Neural cell (in vitro differentiated cells): ENCODE measurements around the gene CREB3L4. TPM values are rescaled to one million over a fixed set of nuclear protein-coding genes. Genes with fewer than 3 reads are reported as not detected.
"Not testable (repeated sequence)": the region's sequence is repeated elsewhere in the genome, so short reads cannot be mapped to it uniquely, and the experiment has no call there.

ENCODE experiments used
- H2AFZ ChIP-seq: fragments of 200-600, 300-800 bp; sonication (generic), shearing (Covaris generic); 2 replicates; pipeline ENCODE4 v1.6.0; 2014; ENCODE audit warnings: low read depth, mild to moderate bottlenecking, antibody characterized with exemption, low read length, moderate library complexity
- H3F3A ChIP-seq: fragments of 200-600 bp; shearing (Covaris generic); 2 replicates; pipeline ENCODE4 v1.6.1; 2016; ENCODE audit warnings: mild to moderate bottlenecking, moderate library complexity, mixed read lengths, antibody characterized with exemption, low read length; ENCODE audit not compliant: insufficient read depth, poor library complexity, severe bottlenecking
- H3K27ac ChIP-seq: fragments of 200-600, 300-800 bp; sonication (generic), shearing (Covaris generic); 2 replicates; pipeline ENCODE4 v1.5.1; 2014; ENCODE audit warnings: mild to moderate bottlenecking, low read length, moderate library complexity
- H3K27me3 ChIP-seq: fragments of 300-800, 200-600 bp; sonication (generic), shearing (Covaris generic); 2 replicates; pipeline ENCODE4 v1.6.0; 2014; ENCODE audit warnings: mild to moderate bottlenecking, low read depth, low read length, moderate library complexity; ENCODE audit not compliant: insufficient read depth
- H3K36me3 ChIP-seq: fragments of 300-800, 200-600 bp; sonication (generic), shearing (Covaris generic); 2 replicates; pipeline ENCODE4 v1.5.1; 2014; ENCODE audit warnings: mild to moderate bottlenecking, antibody characterized with exemption, low read length, moderate library complexity; ENCODE audit not compliant: insufficient read depth
- H3K4me2 ChIP-seq: fragments of 300-800, 200-600 bp; sonication (generic), shearing (Covaris generic); 2 replicates; pipeline ENCODE4 v1.6.0; 2014; ENCODE audit warnings: mild to moderate bottlenecking, low read length
- H3K4me3 ChIP-seq: fragments of 300-800, 200-600 bp; sonication (generic), shearing (Covaris generic); 2 replicates; pipeline ENCODE4 v1.5.1; 2014; ENCODE audit warnings: mild to moderate bottlenecking, low read length, moderate library complexity
- H3K79me2 ChIP-seq: fragments of 200-600 bp; shearing (Covaris generic); replicated peaks from 2 replicates; pipeline ENCODE4 v1.6.0; 2014; ENCODE audit warnings: mild to moderate bottlenecking, low read length, moderate library complexity; ENCODE audit not compliant: insufficient read depth
- H3K9ac ChIP-seq: fragments of 300-800, 200-600 bp; sonication (generic), shearing (Covaris generic); 2 replicates; pipeline ENCODE4 v1.6.1; 2016; ENCODE audit warnings: mild to moderate bottlenecking, low read length, mixed read lengths
- H3K9me2 ChIP-seq: fragments of 200-600 bp; shearing (Covaris generic); 2 replicates; pipeline ENCODE4 v1.6.1; 2016; ENCODE audit warnings: mild to moderate bottlenecking, low read length, mixed read lengths; ENCODE audit not compliant: insufficient read depth
- H3K9me3 ChIP-seq: fragments of 200-600, 300-800 bp; sonication (generic), shearing (Covaris generic); 2 replicates; pipeline ENCODE4 v1.6.1; 2016; ENCODE audit warnings: mild to moderate bottlenecking, mixed run types, low read length, moderate library complexity, mixed read lengths
- H4K20me1 ChIP-seq: fragments of 200-600 bp; shearing (Covaris generic); 2 replicates; pipeline ENCODE4 v1.6.1; 2016; ENCODE audit warnings: mild to moderate bottlenecking, mixed run types; ENCODE audit not compliant: insufficient read depth
- EP300 ChIP-seq: fragments of 450-650 bp; conservative IDR thresholded peaks from 2 replicates; pipeline ENCODE4 v1.6.1; 2014; ENCODE audit warnings: antibody characterized with exemption, mild to moderate bottlenecking, moderate library complexity; ENCODE audit not compliant: poor library complexity, severe bottlenecking
- EZH2 ChIP-seq: fragments of 200-600, 300-800 bp; shearing (Covaris generic), sonication (generic); IDR thresholded peaks from 2 replicates; pipeline ENCODE4 v1.6.1; 2014; ENCODE audit warnings: antibody characterized with exemption, low read length, borderline replicate concordance, mild to moderate bottlenecking; ENCODE audit not compliant: insufficient read depth, poor library complexity, severe bottlenecking
- MXI1 ChIP-seq: fragments of 450-650 bp; conservative IDR thresholded peaks from 2 replicates; pipeline ENCODE4 v1.6.1; 2014; ENCODE audit warnings: antibody characterized with exemption, mild to moderate bottlenecking; ENCODE audit not compliant: poor library complexity, severe bottlenecking
- POLR2AphosphoS5 ChIP-seq: IDR thresholded peaks from 2 replicates; pipeline ENCODE4 v1.6.1; 2012
- RAD21 ChIP-seq: fragments of 450-650 bp; conservative IDR thresholded peaks from 2 replicates; pipeline ENCODE4 v1.6.1; 2014; ENCODE audit warnings: antibody characterized with exemption, mild to moderate bottlenecking, moderate library complexity
- SMC3 ChIP-seq: fragments of 450-650 bp; conservative IDR thresholded peaks from 2 replicates; pipeline ENCODE4 v1.6.1; 2014; ENCODE audit warnings: antibody characterized with exemption, mild to moderate bottlenecking, moderate library complexity; ENCODE audit not compliant: poor library complexity
- TAF1 ChIP-seq: IDR thresholded peaks from 2 replicates; pipeline ENCODE4 v1.6.1; 2012; ENCODE audit warnings: low read depth
- polyA plus RNA-seq: library from polyadenylated mRNA; depleted of rRNA; stranded (reverse); fragments of >200 nt; gene quantifications from 2 replicates; pipeline ENCODE4 v1.2.3, GENCODE V29; 2014
- TF ChIP-seq, protein P1 (sequence below): fragments of 450-650 bp; IDR thresholded peaks from 2 replicates; pipeline ENCODE4 v1.5.1; 2014; ENCODE audit warnings: antibody characterized with exemption, mild to moderate bottlenecking, moderate library complexity; ENCODE audit not compliant: poor library complexity, severe bottlenecking
- TF ChIP-seq, protein P2 (sequence below): IDR thresholded peaks from 2 replicates; pipeline ENCODE4 v1.6.1; 2012; ENCODE audit warnings: borderline replicate concordance

The CREB3L4 gene
- polyA plus RNA-seq, 1 donor from 2014 or later = 18.0 TPM

DNA sequence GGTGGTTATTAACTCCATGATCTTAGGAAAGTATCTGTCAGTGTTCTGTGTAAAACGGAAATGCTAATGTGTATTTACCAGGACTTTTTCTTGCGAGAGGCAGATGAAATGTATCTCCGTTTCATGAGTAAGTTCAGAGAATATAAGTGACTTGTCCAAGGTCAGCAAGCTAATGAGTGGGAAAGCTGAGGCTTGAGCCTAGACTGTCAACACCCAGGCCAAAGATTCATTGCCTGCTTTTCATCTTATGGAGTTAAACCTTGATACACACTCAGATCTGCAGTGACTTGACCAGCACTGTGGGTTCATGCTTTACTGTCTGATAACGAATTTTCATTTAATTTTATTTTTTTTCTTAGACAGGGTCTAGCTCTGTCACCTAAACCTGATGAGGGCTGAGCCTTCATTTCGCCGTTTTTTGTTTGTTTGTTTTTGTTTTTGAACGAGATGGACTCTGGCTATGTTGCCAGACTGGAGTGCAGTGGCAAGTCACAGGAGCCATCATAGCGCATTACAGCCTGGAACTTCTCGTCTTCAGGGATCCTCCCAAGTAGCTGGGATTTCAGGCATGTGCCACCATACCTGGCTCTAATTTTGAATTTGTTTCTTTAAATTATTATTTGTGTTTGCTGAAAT is 10.7 kb downstream of the CREB3L4 start:
- peak overlapping the region; percentile 100 for H3K4me3 ChIP-seq
- peak overlapping the region; percentile 88 for H3K9ac ChIP-seq
- no peaks in the 10 kb centered on the region for H3K27me3 ChIP-seq
- peak overlapping the region; percentile 59 for H3K4me2 ChIP-seq
- H3K79me2 ChIP-seq = peaks cover 11% of the 10 kb centered on the region
- no peaks in the 10 kb centered on the region for H3F3A ChIP-seq
- TF ChIP-seq EZH2 (no peak), POLR2AphosphoS5 (no peak), TAF1 (no peak), MXI1 (no peak), RAD21 (no peak), EP300 (no peak), SMC3 (no peak)
- TF ChIP-seq, protein P1, sequence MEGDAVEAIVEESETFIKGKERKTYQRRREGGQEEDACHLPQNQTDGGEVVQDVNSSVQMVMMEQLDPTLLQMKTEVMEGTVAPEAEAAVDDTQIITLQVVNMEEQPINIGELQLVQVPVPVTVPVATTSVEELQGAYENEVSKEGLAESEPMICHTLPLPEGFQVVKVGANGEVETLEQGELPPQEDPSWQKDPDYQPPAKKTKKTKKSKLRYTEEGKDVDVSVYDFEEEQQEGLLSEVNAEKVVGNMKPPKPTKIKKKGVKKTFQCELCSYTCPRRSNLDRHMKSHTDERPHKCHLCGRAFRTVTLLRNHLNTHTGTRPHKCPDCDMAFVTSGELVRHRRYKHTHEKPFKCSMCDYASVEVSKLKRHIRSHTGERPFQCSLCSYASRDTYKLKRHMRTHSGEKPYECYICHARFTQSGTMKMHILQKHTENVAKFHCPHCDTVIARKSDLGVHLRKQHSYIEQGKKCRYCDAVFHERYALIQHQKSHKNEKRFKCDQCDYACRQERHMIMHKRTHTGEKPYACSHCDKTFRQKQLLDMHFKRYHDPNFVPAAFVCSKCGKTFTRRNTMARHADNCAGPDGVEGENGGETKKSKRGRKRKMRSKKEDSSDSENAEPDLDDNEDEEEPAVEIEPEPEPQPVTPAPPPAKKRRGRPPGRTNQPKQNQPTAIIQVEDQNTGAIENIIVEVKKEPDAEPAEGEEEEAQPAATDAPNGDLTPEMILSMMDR = no peak
- TF ChIP-seq, protein P2, sequence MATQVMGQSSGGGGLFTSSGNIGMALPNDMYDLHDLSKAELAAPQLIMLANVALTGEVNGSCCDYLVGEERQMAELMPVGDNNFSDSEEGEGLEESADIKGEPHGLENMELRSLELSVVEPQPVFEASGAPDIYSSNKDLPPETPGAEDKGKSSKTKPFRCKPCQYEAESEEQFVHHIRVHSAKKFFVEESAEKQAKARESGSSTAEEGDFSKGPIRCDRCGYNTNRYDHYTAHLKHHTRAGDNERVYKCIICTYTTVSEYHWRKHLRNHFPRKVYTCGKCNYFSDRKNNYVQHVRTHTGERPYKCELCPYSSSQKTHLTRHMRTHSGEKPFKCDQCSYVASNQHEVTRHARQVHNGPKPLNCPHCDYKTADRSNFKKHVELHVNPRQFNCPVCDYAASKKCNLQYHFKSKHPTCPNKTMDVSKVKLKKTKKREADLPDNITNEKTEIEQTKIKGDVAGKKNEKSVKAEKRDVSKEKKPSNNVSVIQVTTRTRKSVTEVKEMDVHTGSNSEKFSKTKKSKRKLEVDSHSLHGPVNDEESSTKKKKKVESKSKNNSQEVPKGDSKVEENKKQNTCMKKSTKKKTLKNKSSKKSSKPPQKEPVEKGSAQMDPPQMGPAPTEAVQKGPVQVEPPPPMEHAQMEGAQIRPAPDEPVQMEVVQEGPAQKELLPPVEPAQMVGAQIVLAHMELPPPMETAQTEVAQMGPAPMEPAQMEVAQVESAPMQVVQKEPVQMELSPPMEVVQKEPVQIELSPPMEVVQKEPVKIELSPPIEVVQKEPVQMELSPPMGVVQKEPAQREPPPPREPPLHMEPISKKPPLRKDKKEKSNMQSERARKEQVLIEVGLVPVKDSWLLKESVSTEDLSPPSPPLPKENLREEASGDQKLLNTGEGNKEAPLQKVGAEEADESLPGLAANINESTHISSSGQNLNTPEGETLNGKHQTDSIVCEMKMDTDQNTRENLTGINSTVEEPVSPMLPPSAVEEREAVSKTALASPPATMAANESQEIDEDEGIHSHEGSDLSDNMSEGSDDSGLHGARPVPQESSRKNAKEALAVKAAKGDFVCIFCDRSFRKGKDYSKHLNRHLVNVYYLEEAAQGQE = no peak
- no peaks in the 10 kb centered on the region for H4K20me1 ChIP-seq
- no peaks in the 10 kb centered on the region for H3K36me3 ChIP-seq
- H3K9me2 ChIP-seq = no peaks in the 10 kb centered on the region
- H3K27ac ChIP-seq = peak overlapping the region; percentile 91
- H3K9me3 ChIP-seq = no peaks in the 10 kb centered on the region
- H2AFZ ChIP-seq = peak overlapping the region; percentile 61

DNA sequence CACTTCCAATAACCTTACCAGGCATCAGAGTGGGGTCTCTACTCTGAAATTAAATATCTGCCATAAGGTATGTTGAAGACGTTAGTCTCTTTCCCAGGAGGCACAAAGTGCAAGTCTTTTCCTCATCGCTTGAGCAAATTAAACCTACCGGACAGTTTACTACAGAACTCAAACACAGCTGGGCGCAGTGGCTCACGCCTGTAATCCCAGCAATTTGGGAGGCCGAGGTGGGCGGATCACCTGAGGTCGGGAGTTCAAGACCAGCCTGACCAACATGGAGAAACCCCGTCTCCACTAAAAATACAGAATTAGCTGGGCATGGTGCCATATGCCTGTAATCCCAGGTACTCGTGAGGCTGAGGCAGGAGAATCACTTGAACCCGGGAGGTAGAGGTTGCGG is 11.4 kb downstream of the CREB3L4 start:
- H3K9ac ChIP-seq, H3K36me3 ChIP-seq, H3K9me3 ChIP-seq, H3K27ac ChIP-seq, H3F3A ChIP-seq, H3K9me2 ChIP-seq, H3K27me3 ChIP-seq, H3K4me2 ChIP-seq, H2AFZ ChIP-seq, H4K20me1 ChIP-seq: not testable (repeated sequence)
- peaks cover 11% of the 10 kb centered on the region for H3K79me2 ChIP-seq
- H3K4me3 ChIP-seq = peak overlapping the region; percentile 100

DNA sequence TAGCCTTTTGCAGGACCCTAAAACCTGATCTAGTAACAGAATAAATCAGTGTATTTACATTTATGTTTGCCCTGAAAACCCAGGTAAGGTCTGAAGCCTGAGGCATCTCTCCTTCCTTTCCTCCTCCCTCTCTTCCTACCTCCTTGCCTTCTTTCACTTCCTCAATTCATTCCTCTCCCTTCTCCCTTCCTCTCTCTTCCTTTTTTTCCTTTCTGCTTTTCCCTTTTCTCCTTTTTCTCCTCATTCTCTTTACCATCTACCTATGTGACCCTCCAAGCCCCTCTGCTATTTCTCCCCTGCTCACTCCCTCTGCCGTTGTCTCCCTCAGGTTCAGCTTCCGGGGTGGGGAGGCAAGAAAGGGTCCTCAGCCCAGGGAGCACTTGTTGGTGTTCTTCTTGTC is 14.0 kb downstream of the CREB3L4 start:
- not testable (repeated sequence) for H3K9me2 ChIP-seq

More for the DNA sequence above, 14.0 kb downstream of the CREB3L4 start:
- H3K79me2 ChIP-seq, H3K36me3 ChIP-seq, H3K4me2 ChIP-seq, H3K27ac ChIP-seq, H3F3A ChIP-seq, H3K27me3 ChIP-seq, H3K9ac ChIP-seq, H3K9me3 ChIP-seq, H2AFZ ChIP-seq, H4K20me1 ChIP-seq, H3K4me3 ChIP-seq: not testable (repeated sequence)
